IMR-90 (cell line): Measurements from ENCODE around the gene ZNF831. TPM values are rescaled to one million over a fixed set of nuclear protein-coding genes. Genes with fewer than 3 reads are reported as not detected.

ENCODE experiments used
- ATAC-seq: fragments of 200-7000 bp; cut with Tn5 transposase; 2 replicates; pipeline ENCODE4 v1.9.1; 2020; ENCODE audit warnings: low read depth, mild to moderate bottlenecking, moderate library complexity
- BruUV-seq: library from RNA; stranded (reverse); fragments of 400-500 nt; replicated peaks from 2 replicates; lab custom pipeline; 2021; lab: Mats Ljungman, UMichigan
- CTCF ChIA-PET: fragments of 300-600 bp; formaldehyde crosslinking; extraction: SDS; loops from one replicate; lab custom pipeline; 2021; ENCODE audit warnings: antibody characterized with exemption; lab: Yijun Ruan, JAX
- POLR2A ChIA-PET: fragments of 300-600 bp; sonication (Branson Sonifier 250); formaldehyde crosslinking; loops from one replicate; lab custom pipeline; 2022; ENCODE audit warnings: antibody characterized with exemption; ENCODE audit not compliant: unreplicated experiment; lab: Charles Lee
- DNase-seq: peaks from one replicate; pipeline ENCODE4 v3.0.0; 2013
- H2AFZ ChIP-seq: replicated peaks from 2 replicates; pipeline ENCODE3; 2013; ENCODE audit warnings: low read length, mild to moderate bottlenecking; ENCODE audit not compliant: poor library complexity
- H2AK5ac ChIP-seq: 2 replicates; pipeline ENCODE4 v1.6.1; 2013; ENCODE audit warnings: low read depth, low read length, inconsistent platforms
- H2AK9ac ChIP-seq: replicated peaks from 2 replicates; pipeline ENCODE3; 2013; ENCODE audit warnings: mild to moderate bottlenecking, low read depth, low read length, moderate library complexity; ENCODE audit not compliant: poor library complexity
- H2BK120ac ChIP-seq: 2 replicates; pipeline ENCODE4 v1.6.1; 2013; ENCODE audit warnings: low read depth, low read length, inconsistent platforms
- H2BK15ac ChIP-seq: 3 replicates; pipeline ENCODE4 v1.6.1; 2013; ENCODE audit warnings: low read depth, low read length, inconsistent platforms
- H2BK20ac ChIP-seq: 2 replicates; pipeline ENCODE4 v1.6.1; 2013; ENCODE audit warnings: low read depth, mild to moderate bottlenecking, inconsistent platforms, low read length, moderate library complexity
- H2BK5ac ChIP-seq: 2 replicates; pipeline ENCODE4 v1.6.1; 2013; ENCODE audit warnings: mild to moderate bottlenecking, low read depth, low read length, inconsistent platforms; ENCODE audit not compliant: poor library complexity, severe bottlenecking
- H3K14ac ChIP-seq: replicated peaks from 2 replicates; pipeline ENCODE4 v1.6.1; 2013; ENCODE audit warnings: low read depth, low read length, inconsistent platforms
- H3K18ac ChIP-seq: 2 replicates; pipeline ENCODE4 v1.6.1; 2013; ENCODE audit warnings: low read depth, low read length, control low read depth
- H3K23ac ChIP-seq: 2 replicates; pipeline ENCODE4 v1.6.1; 2013; ENCODE audit warnings: low read depth, low read length, inconsistent platforms
- H3K27ac ChIP-seq: 2 replicates; pipeline ENCODE4 v1.5.1; 2013; ENCODE audit warnings: mild to moderate bottlenecking, control low read depth, low read length; ENCODE audit not compliant: insufficient read depth
- H3K27me3 ChIP-seq: 2 replicates; pipeline ENCODE4 v1.6.1; 2013; ENCODE audit warnings: low read length; ENCODE audit not compliant: control insufficient read depth, insufficient read depth
- H3K36me3 ChIP-seq: 2 replicates; pipeline ENCODE4 v1.6.1; 2013; ENCODE audit warnings: low read length, mixed read lengths; ENCODE audit not compliant: control insufficient read depth, insufficient read depth
- H3K4ac ChIP-seq: 2 replicates; pipeline ENCODE4 v1.6.1; 2013; ENCODE audit warnings: low read depth, low read length, inconsistent platforms
- H3K4me1 ChIP-seq: 2 replicates; pipeline ENCODE4 v1.6.1; 2013; ENCODE audit warnings: low read length, mixed read lengths; ENCODE audit not compliant: control insufficient read depth, insufficient read depth
- H3K4me2 ChIP-seq: 2 replicates; pipeline ENCODE4 v1.6.1; 2013; ENCODE audit warnings: low read depth, mild to moderate bottlenecking, control low read depth, low read length, moderate library complexity
- H3K4me3 ChIP-seq: 2 replicates; pipeline ENCODE4 v1.5.1; 2013; ENCODE audit warnings: low read depth, mild to moderate bottlenecking, control low read depth, low read length, moderate library complexity; ENCODE audit not compliant: insufficient read depth
- H3K56ac ChIP-seq: 2 replicates; pipeline ENCODE4 v1.6.1; 2013; ENCODE audit warnings: low read length, inconsistent platforms; ENCODE audit not compliant: insufficient read depth; ENCODE audit errors: extremely low read depth
- H3K79me1 ChIP-seq, 2 experiments: 2 replicates each; pipeline ENCODE4 v1.6.1; 2013; ENCODE audit warnings: low read length in 2 of 2, inconsistent platforms in 1 of 2, low read depth in 1 of 2
- H3K9ac ChIP-seq: 2 replicates; pipeline ENCODE4 v1.6.1; 2013; ENCODE audit warnings: low read depth, low read length, control low read depth
- H3K9me1 ChIP-seq: 2 replicates; pipeline ENCODE4 v1.6.1; 2013; ENCODE audit warnings: low read length, inconsistent platforms; ENCODE audit not compliant: insufficient read depth
- H3K9me3 ChIP-seq: 2 replicates; pipeline ENCODE4 v1.6.1; 2013; ENCODE audit warnings: low read length; ENCODE audit not compliant: control insufficient read depth, insufficient read depth
- H4K20me1 ChIP-seq: 2 replicates; pipeline ENCODE4 v1.6.1; 2013; ENCODE audit warnings: low read length, inconsistent platforms; ENCODE audit not compliant: insufficient read depth
- H4K5ac ChIP-seq: 2 replicates; pipeline ENCODE4 v1.6.1; 2013; ENCODE audit warnings: mild to moderate bottlenecking, low read depth, low read length, control low read depth
- H4K8ac ChIP-seq, 2 experiments: 2 replicates each; pipeline ENCODE4 v1.6.1; 2013; ENCODE audit warnings: low read depth in 2 of 2, low read length in 2 of 2, control low read depth in 1 of 2, inconsistent platforms in 1 of 2
- H4K91ac ChIP-seq: 2 replicates; pipeline ENCODE4 v1.6.1; 2013; ENCODE audit warnings: low read depth, low read length, inconsistent platforms; ENCODE audit not compliant: insufficient read depth
- BHLHE40 ChIP-seq: fragments of 150-350 bp; IDR thresholded peaks from 2 replicates; pipeline ENCODE4 v1.6.1; 2016; ENCODE audit warnings: mild to moderate bottlenecking, low read depth, low read length
- CHD1 ChIP-seq: IDR thresholded peaks from 2 replicates; pipeline ENCODE4 v1.6.1; 2012; ENCODE audit warnings: low read depth, low read length, improper control_type of control experiment
- MAFK ChIP-seq: IDR thresholded peaks from 2 replicates; pipeline ENCODE4 v1.6.1; 2012; ENCODE audit warnings: low read depth, low read length, improper control_type of control experiment
- MAZ ChIP-seq: IDR thresholded peaks from 2 replicates; pipeline ENCODE4 v1.6.1; 2012; ENCODE audit warnings: low read depth, mild to moderate bottlenecking, low read length, improper control_type of control experiment, moderate library complexity, borderline replicate concordance
- MXI1 ChIP-seq: IDR thresholded peaks from 2 replicates; pipeline ENCODE4 v1.6.1; 2012; ENCODE audit warnings: low read depth, mild to moderate bottlenecking, low read length, moderate library complexity, borderline replicate concordance
- NFE2L2 ChIP-seq: fragments of 150-350 bp; IDR thresholded peaks from 2 replicates; pipeline ENCODE4 v1.6.1; 2016; ENCODE audit warnings: low read depth, mild to moderate bottlenecking, low read length
- RAD21 ChIP-seq: IDR thresholded peaks from 2 replicates; pipeline ENCODE4 v1.6.1; 2012; ENCODE audit warnings: low read length, improper control_type of control experiment
- RCOR1 ChIP-seq: IDR thresholded peaks from 2 replicates; pipeline ENCODE4 v1.6.1; 2012; ENCODE audit warnings: mild to moderate bottlenecking, low read length, improper control_type of control experiment; ENCODE audit not compliant: insufficient replicate concordance
- SMC3 ChIP-seq: fragments of 150-350 bp; IDR thresholded peaks from 2 replicates; pipeline ENCODE4 v1.6.1; 2016; ENCODE audit warnings: low read depth, mild to moderate bottlenecking, antibody characterized with exemption, low read length, moderate library complexity
- WGBS, 2 experiments: methylation state at CpG; one replicate each; pipeline versions ENCODE4 v1.1.5 to v1.1.7; 2013; ENCODE audit warnings: missing lambda C conversion rate in 2 of 2; ENCODE audit not compliant: insufficient read length in 1 of 2; ENCODE audit errors: extremely low coverage in 2 of 2; 5-methylcytosine and 5-hydroxymethylcytosine counted together
- dilution Hi-C: fragments of 300-500 bp; cut with HindIII; formaldehyde crosslinking; loops from one replicate; pipeline ENCODE4 v1.14.3; 2018; ENCODE audit warnings: low sequenced_read_pairs; ENCODE audit not compliant: unreplicated experiment
- in situ Hi-C: fragments of 300-500 bp; cut with MboI; formaldehyde crosslinking; loops from 3 replicates; pipeline ENCODE4 v1.14.3; 2019; ENCODE audit warnings: low sequenced_read_pairs, inconsistent platforms, mixed read lengths
- intact Hi-C: fragments of 100-400 bp; cut with micrococcal nuclease; formaldehyde crosslinking; loops from 2 replicates; pipeline ENCODE4 v1.10.0; 2022
- polyA plus RNA-seq, 3 experiments: library from polyadenylated mRNA; depleted of rRNA; stranded (reverse); fragments of >200 nt; gene quantifications; 2 replicates each; pipeline ENCODE4 v1.2.3, GENCODE V29; 2012; ENCODE audit warnings: low replicate concordance in 1 of 3
- total RNA-seq: library from RNA; depleted of rRNA; stranded (reverse); fragments of >200 nt; gene quantifications from 2 replicates; pipeline ENCODE4 v1.2.3, GENCODE V29; 2012
- TF ChIP-seq, protein P1 (sequence below): fragments of 150-350 bp; IDR thresholded peaks from 2 replicates; pipeline ENCODE4 v1.6.1; 2016; ENCODE audit warnings: low read depth, mild to moderate bottlenecking, low read length, moderate library complexity, borderline replicate concordance
- TF ChIP-seq, protein P2 (sequence below): conservative IDR thresholded peaks from 2 replicates; pipeline ENCODE4 v1.5.1; 2012; ENCODE audit warnings: mild to moderate bottlenecking, low read depth, low read length, improper control_type of control experiment

The ZNF831 gene
- total and polyA plus RNA-seq, 2 of the 4 experiments (the other 2 are of a cell fraction) = not detected

DNA sequence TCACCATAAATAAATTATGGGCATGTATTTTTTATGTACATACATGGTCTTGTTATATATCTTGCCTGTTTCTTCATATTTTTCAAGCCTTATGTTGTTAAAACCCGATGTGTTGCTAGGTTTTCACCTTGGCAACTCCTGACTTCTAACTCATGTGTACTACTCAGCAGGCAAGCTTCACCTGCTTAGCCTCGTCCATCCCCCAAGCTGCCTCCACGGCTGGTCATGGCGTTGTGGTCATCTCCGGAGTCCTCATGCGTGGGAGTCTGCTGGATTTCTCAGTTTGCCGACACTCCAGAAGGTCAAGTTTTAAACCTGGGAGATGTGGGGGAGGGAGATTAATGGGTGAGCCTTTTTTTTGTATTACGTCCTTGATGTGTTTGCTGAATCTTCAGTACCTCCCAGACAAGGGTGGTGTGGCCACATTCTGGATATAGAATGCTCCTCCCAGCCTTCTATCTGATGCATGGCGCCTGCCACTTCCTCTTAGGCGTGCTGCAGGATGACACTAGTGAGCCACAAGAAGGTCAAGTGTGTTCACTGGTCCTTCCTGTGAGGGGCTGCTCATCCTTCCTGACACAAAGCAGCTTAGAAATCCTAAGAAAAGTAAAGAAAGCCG is 110.2 kb downstream of the ZNF831 start:
- H3K36me3 ChIP-seq = no peaks in the 10 kb centered on the region
- no peaks in the 10 kb centered on the region; the same call in 1 of the 2 replicates for H3K27me3 ChIP-seq
- intact Hi-C loops (loop anchor here (1.0 kb wide), 1 partner anchor 43 kb away; no protein-coding TSS in a partner anchor), in situ Hi-C loops (no loop called here), dilution Hi-C loops (no loop called here)
- H3K9me1 ChIP-seq = no peaks in the 10 kb centered on the region
- H2BK20ac ChIP-seq = no peak overlapping the region
- no peak overlapping the region for H2BK5ac ChIP-seq
- H2AFZ ChIP-seq = no peak overlapping the region
- no peak overlapping the region for H4K5ac ChIP-seq
- H3K4ac ChIP-seq = no peak overlapping the region
- WGBS, 2 experiments = 0% methylated on average over 1 of the region's 11 CpGs; no CpG with 5 or more reads in 1 of the 2 experiments
- H3K4me3 ChIP-seq = no peak overlapping the region
- H3K9ac ChIP-seq = no peak overlapping the region
- H2AK5ac ChIP-seq = no peak overlapping the region
- H4K91ac ChIP-seq = no peak overlapping the region
- H3K79me1 ChIP-seq = no peaks in the 10 kb centered on the region
- no peak overlapping the region for H3K56ac ChIP-seq
- no peak for TF ChIP-seq RCOR1
- TF ChIP-seq SMC3 = no peak
- TF ChIP-seq RAD21 = no peak
- TF ChIP-seq MXI1 = no peak
- TF ChIP-seq, protein P1, sequence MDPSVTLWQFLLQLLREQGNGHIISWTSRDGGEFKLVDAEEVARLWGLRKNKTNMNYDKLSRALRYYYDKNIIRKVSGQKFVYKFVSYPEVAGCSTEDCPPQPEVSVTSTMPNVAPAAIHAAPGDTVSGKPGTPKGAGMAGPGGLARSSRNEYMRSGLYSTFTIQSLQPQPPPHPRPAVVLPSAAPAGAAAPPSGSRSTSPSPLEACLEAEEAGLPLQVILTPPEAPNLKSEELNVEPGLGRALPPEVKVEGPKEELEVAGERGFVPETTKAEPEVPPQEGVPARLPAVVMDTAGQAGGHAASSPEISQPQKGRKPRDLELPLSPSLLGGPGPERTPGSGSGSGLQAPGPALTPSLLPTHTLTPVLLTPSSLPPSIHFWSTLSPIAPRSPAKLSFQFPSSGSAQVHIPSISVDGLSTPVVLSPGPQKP = no peak
- TF ChIP-seq MAFK = no peak
- no peak for TF ChIP-seq BHLHE40
- TF ChIP-seq, protein P2, sequence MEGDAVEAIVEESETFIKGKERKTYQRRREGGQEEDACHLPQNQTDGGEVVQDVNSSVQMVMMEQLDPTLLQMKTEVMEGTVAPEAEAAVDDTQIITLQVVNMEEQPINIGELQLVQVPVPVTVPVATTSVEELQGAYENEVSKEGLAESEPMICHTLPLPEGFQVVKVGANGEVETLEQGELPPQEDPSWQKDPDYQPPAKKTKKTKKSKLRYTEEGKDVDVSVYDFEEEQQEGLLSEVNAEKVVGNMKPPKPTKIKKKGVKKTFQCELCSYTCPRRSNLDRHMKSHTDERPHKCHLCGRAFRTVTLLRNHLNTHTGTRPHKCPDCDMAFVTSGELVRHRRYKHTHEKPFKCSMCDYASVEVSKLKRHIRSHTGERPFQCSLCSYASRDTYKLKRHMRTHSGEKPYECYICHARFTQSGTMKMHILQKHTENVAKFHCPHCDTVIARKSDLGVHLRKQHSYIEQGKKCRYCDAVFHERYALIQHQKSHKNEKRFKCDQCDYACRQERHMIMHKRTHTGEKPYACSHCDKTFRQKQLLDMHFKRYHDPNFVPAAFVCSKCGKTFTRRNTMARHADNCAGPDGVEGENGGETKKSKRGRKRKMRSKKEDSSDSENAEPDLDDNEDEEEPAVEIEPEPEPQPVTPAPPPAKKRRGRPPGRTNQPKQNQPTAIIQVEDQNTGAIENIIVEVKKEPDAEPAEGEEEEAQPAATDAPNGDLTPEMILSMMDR = no peak
- TF ChIP-seq MAZ = no peak
- no peak for TF ChIP-seq CHD1
- no peak for TF ChIP-seq NFE2L2
- H3K23ac ChIP-seq = no peak overlapping the region
- no peaks in the 10 kb centered on the region; the same call in 1 of the 2 replicates for H3K9me3 ChIP-seq
- no peak overlapping the region for H3K14ac ChIP-seq
- no peak overlapping the region for H3K4me2 ChIP-seq
- POLR2A ChIA-PET = no interaction called here
- no peak overlapping the region for H2BK120ac ChIP-seq
- no peak overlapping the region for H2BK15ac ChIP-seq
- ATAC-seq = no peak
- H2AK9ac ChIP-seq = no peak overlapping the region
- DNase-seq = no peak
- H3K27ac ChIP-seq = no peak overlapping the region
- CTCF ChIA-PET = no interaction called here
- H3K4me1 ChIP-seq = no peaks in the 10 kb centered on the region
- H3K18ac ChIP-seq = no peak overlapping the region
- H4K8ac ChIP-seq = no peak overlapping the region
- H4K20me1 ChIP-seq = no peaks in the 10 kb centered on the region
- no TSS peak for BruUV-seq
